Psoas muscle (tissue), 8 donors: ENCODE measurements around the gene ADRB1. TPM values are rescaled to one million over a fixed set of nuclear protein-coding genes. Genes with fewer than 3 reads are reported as not detected.

ENCODE experiments used
- ATAC-seq, 4 donors: fragments of 200-7000 bp; cut with Tn5 transposase; one replicate each; pipeline ENCODE4 v1.9.1; 2020; ENCODE audit warnings: moderate library complexity in 3 of 4, mild to moderate bottlenecking in 2 of 4
- DNase-seq, 2 donors: peaks; one replicate each; pipeline ENCODE4 v3.0.0-alpha.2; 2020
- H3K27ac ChIP-seq: fragments of 200-600 bp; one replicate; pipeline ENCODE4 v1.8.0; 2022
- H3K27me3 ChIP-seq, 3 donors: fragments of 200-600 bp in 1 of 3; one replicate each; pipeline versions ENCODE4 v1.6.1 to v1.8.0; 2013 to 2022; ENCODE audit warnings: low read length in 2 of 3, mild to moderate bottlenecking in 2 of 3, moderate library complexity in 1 of 3; ENCODE audit not compliant: insufficient read depth in 3 of 3
- H3K36me3 ChIP-seq, 2 donors: fragments of 200-600 bp in 1 of 2; one replicate each; pipeline versions ENCODE4 v1.6.1 to v1.8.0; 2013 to 2022; ENCODE audit warnings: low read depth in 1 of 2, mild to moderate bottlenecking in 1 of 2, moderate library complexity in 1 of 2; ENCODE audit not compliant: insufficient read depth in 1 of 2
- H3K4me1 ChIP-seq: fragments of 200-600 bp; one replicate; pipeline ENCODE4 v1.8.0; 2022
- H3K4me3 ChIP-seq: fragments of 200-600 bp; one replicate; pipeline ENCODE4 v1.8.0; 2022; ENCODE audit warnings: mild to moderate bottlenecking
- H3K9me3 ChIP-seq: fragments of 200-600 bp; one replicate; pipeline ENCODE4 v1.8.0; 2022
- CTCF ChIP-seq: fragments of 200-600 bp; IDR thresholded peaks from one replicate; pipeline ENCODE4 v1.8.0; 2022; ENCODE audit warnings: antibody characterized with exemption
- WGBS, 3 donors: extraction: QIAGEN DNeasy Blood & Tissue Kit; methylation state at CpG; one replicate each; pipeline versions ENCODE4 v1.1.6 to v1.1.7; 2013; 5-methylcytosine and 5-hydroxymethylcytosine counted together
- intact Hi-C, 2 donors: fragments of 100-400 bp; cut with DNase I; formaldehyde crosslinking; loops; one replicate each; pipeline versions ENCODE4 v1.11.0 to v1.14.2; 2022
- polyA plus RNA-seq, 3 donors: library from polyadenylated mRNA; stranded (reverse); fragments of 200-250 nt; gene quantifications; one replicate each; pipeline ENCODE4 v1.2.3, GENCODE V29; 2013
- total RNA-seq, 4 donors: library from RNA; stranded (reverse); fragmentation: NEBNext Ultra II Directional in 2 of 4; extraction: Animal tissue kit (Norgen Biotek cat#: 25700) in 2 of 4; gene quantifications; one replicate each; pipeline versions ENCODE4 v1.2.1 to v1.2.4, GENCODE V29; 2021 to 2023
- donor health status: healthy with polysubstance abuse.
- donor health status: DM: no; HTN: no; CAD: no; lungs with moderate emphysema.
- donor health status: Bipolar disorder and iron deficiency.
- donor health status: healthy.
- donor health status: DM: yes; HTN: yes; CAD: no.
- donor health status: DM: no; HTN: no; CAD: no.
- donor health status: DM: no; HTN: no; CAD: no.
- donor health status: DM: yes; HTN: yes; CAD: no.

The ADRB1 gene
- total and polyA plus RNA-seq, 7 donors = 0.03 to 0.40 (median 0.15) TPM; not detected in 1

- H3K27ac ChIP-seq = no peak overlapping the region
- 78 to 80% (median 80%) methylated on average over 12 of the region's 12 CpGs for WGBS, 3 donors
- no peaks in the 10 kb centered on the region for H3K9me3 ChIP-seq
- TF ChIP-seq CTCF = no peak
- intact Hi-C loops = no loop called here
- H3K4me1 ChIP-seq = no peaks in the 10 kb centered on the region
- no peak for DNase-seq
- no peak overlapping the region for H3K4me3 ChIP-seq
- no peaks in the 10 kb centered on the region for H3K27me3 ChIP-seq
- ATAC-seq = no peak
- H3K36me3 ChIP-seq = no peaks in the 10 kb centered on the region
These were observed 18.6 kb upstream of the ADRB1 start for GRCh38 chr10:114024876-114025610.

GRCh38 chr10:114025611-114026130 is 18.0 kb upstream of the ADRB1 start:
- Histone ChIP-seq H3K9me3 (no peaks in the 10 kb centered on the region), H3K27me3 (no peaks in the 10 kb centered on the region), H3K4me3 (no peak overlapping the region), H3K36me3 (no peaks in the 10 kb centered on the region), H3K4me1 (no peaks in the 10 kb centered on the region), H3K27ac (no peak overlapping the region)
- ATAC-seq (no peak), DNase-seq (no peak)
- WGBS, 3 donors = 91 to 96% (median 94%) methylated on average over 12 of the region's 12 CpGs
- intact Hi-C loops = no loop called here
- TF ChIP-seq CTCF = no peak

DNA sequence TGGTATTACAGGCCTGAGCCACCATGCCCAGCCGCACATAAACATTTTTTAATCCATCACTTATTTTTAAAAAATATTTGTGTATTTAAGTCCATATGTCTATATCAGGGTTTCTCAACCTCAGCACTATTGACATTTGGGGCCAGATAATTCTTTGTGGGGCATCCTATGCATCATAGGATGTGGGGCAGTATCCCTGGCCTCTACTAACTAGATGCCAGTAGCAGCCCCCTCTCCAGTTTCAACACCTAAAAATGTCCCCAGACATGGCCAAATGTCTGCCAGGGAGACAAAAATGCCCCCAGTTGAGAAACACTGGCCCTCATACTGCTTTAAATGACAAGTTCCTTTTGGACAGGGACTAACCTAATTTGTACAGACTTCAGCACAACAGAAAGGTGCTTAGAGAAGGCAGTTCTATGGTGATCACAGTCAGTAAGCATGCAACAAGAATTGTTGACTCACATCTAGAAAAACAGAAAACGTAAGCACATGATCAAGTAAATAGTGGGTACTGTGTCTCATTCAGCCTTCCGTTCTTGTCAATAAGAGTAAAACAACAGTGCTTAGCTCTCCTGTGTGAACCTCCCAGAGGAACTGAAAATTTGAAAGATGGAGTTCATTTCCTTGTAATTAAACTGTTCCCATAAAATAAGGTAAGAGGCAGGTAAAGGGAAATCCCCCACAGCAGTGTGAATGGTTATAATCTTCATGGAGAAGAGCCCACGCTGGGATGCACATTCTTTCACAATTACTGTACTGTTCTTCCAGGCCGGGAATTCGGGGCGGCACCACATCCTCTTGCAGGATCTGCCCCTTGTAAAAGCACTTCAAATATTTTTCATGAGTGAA is 17.3 kb upstream of the ADRB1 start:
- Histone ChIP-seq H3K4me1 (no peaks in the 10 kb centered on the region), H3K4me3 (no peak overlapping the region), H3K27ac (no peak overlapping the region), H3K27me3 (no peaks in the 10 kb centered on the region), H3K9me3 (no peaks in the 10 kb centered on the region), H3K36me3 (no peaks in the 10 kb centered on the region)
- ATAC-seq (no peak), DNase-seq (no peak)
- TF ChIP-seq CTCF = no peak
- WGBS, 3 donors = 80 to 89% (median 84%) methylated on average over 7 of the region's 7 CpGs
- intact Hi-C loops = no loop called here

GRCh38 chr10:114027041-114027394 is 16.6 kb upstream of the ADRB1 start:
- DNase-seq = no peak
- H3K27me3 ChIP-seq = no peaks in the 10 kb centered on the region
- no peak overlapping the region for H3K27ac ChIP-seq
- no peaks in the 10 kb centered on the region for H3K9me3 ChIP-seq
- no peak overlapping the region for H3K4me3 ChIP-seq
- intact Hi-C loops = no loop called here
- WGBS, 3 donors = 72 to 75% (median 73%) methylated on average over 2 of the region's 2 CpGs
- ATAC-seq = no peak
- TF ChIP-seq CTCF = no peak
- H3K4me1 ChIP-seq = no peaks in the 10 kb centered on the region
- H3K36me3 ChIP-seq = no peaks in the 10 kb centered on the region
